GM21717 (cell line): Measurements from ENCODE around the gene CDC42BPB.

Experiments
- ATAC-seq: cut with Tn5 transposase; IDR thresholded peaks from one replicate; pipeline ENCODE4 v1.9.1; 2021; ENCODE audit warnings: mild to moderate bottlenecking, moderate library complexity; ENCODE audit not compliant: unreplicated experiment

Gene CDC42BPB

GRCh38 chr14:102948698-102949061 lies 108.7 kb downstream of the CDC42BPB start:
- no peak for ATAC-seq

- no peak for ATAC-seq
Observed at GRCh38 chr14:102947321-102948103, 109.8 kb downstream of the CDC42BPB start.

- no peak for ATAC-seq
Observed at GRCh38 chr14:102945346-102946130, 111.8 kb downstream of the CDC42BPB start.

- no peak for ATAC-seq
Observed at GRCh38 chr14:102944448-102945330, 112.7 kb downstream of the CDC42BPB start.

GRCh38 chr14:102943979-102944378 lies 113.4 kb downstream of the CDC42BPB start:
- ATAC-seq = no peak

- no peak for ATAC-seq
Observed at GRCh38 chr14:102943454-102943853, 113.9 kb downstream of the CDC42BPB start.

- no peak for ATAC-seq
Observed at GRCh38 chr14:102942069-102942468, 115.3 kb downstream of the CDC42BPB start.

- ATAC-seq = no peak
Observed at GRCh38 chr14:102941419-102942011, 115.8 kb downstream of the CDC42BPB start.

GRCh38 chr14:102940729-102941362 lies 116.5 kb downstream of the CDC42BPB start:
- ATAC-seq = no peak

GRCh38 chr14:102939820-102940561 lies 117.4 kb downstream of the CDC42BPB start:
- no peak for ATAC-seq

- no peak for ATAC-seq
Observed at GRCh38 chr14:102939329-102939728, 118.0 kb downstream of the CDC42BPB start.

GRCh38 chr14:102938191-102938590 lies 119.2 kb downstream of the CDC42BPB start:
- no peak for ATAC-seq

GRCh38 chr14:102937331-102938175 lies 119.8 kb downstream of the CDC42BPB start:
- no peak for ATAC-seq

- no peak for ATAC-seq
Observed at GRCh38 chr14:102935756-102936155, 121.6 kb downstream of the CDC42BPB start.

- no peak for ATAC-seq
Observed at GRCh38 chr14:102933618-102934231, 123.6 kb downstream of the CDC42BPB start.

GRCh38 chr14:102932484-102933248 lies 124.7 kb downstream of the CDC42BPB start:
- no peak for ATAC-seq

GRCh38 chr14:102931580-102932285 lies 125.6 kb downstream of the CDC42BPB start:
- ATAC-seq = no peak
